Mesenchymal stem cell (in vitro differentiated cells and primary cell): ENCODE measurements around the gene ZKSCAN4. TPM values are rescaled to one million over a fixed set of nuclear protein-coding genes. Genes with fewer than 3 reads are reported as not detected.

Experiments
- DNase-seq: peaks from one replicate; pipeline ENCODE4 v3.0.0-alpha.2; 2013
- H2AFZ ChIP-seq: one replicate; pipeline ENCODE4 v1.6.1; 2013; ENCODE audit warnings: low read depth, mild to moderate bottlenecking, control low read depth, inconsistent platforms, low read length, moderate library complexity
- H2AK5ac ChIP-seq: 2 replicates; pipeline ENCODE4 v1.6.1; 2013; ENCODE audit warnings: low read length, moderate library complexity, mild to moderate bottlenecking, inconsistent platforms; ENCODE audit not compliant: severe bottlenecking
- H2BK120ac ChIP-seq: one replicate; pipeline ENCODE4 v1.6.1; 2013; ENCODE audit warnings: low read depth, mild to moderate bottlenecking, inconsistent platforms, low read length, moderate library complexity
- H2BK12ac ChIP-seq, 2 experiments: one replicate each; pipeline ENCODE4 v1.6.1; 2013; ENCODE audit warnings: inconsistent platforms in 2 of 2, low read length in 2 of 2, mild to moderate bottlenecking in 2 of 2, moderate library complexity in 2 of 2, control low read depth in 1 of 2
- H2BK15ac ChIP-seq: one replicate; pipeline ENCODE4 v1.6.1; 2013; ENCODE audit warnings: mild to moderate bottlenecking, low read depth, inconsistent platforms; ENCODE audit not compliant: poor library complexity, severe bottlenecking
- H2BK5ac ChIP-seq: 2 replicates; pipeline ENCODE4 v1.6.1; 2013; ENCODE audit warnings: low read depth, mild to moderate bottlenecking, low read length, control low read depth, inconsistent platforms; ENCODE audit not compliant: poor library complexity, severe bottlenecking
- H3K14ac ChIP-seq, 2 experiments: one replicate each; pipeline ENCODE4 v1.6.1; 2013; ENCODE audit warnings: inconsistent platforms in 2 of 2, low read length in 2 of 2, control low read depth in 1 of 2, mild to moderate bottlenecking in 1 of 2, moderate library complexity in 1 of 2
- H3K18ac ChIP-seq, 2 experiments: one replicate each; pipeline ENCODE4 v1.6.1; 2013; ENCODE audit warnings: inconsistent platforms in 2 of 2, low read length in 2 of 2, control low read depth in 1 of 2, low read depth in 1 of 2, mild to moderate bottlenecking in 1 of 2
- H3K23ac ChIP-seq, 2 experiments: one replicate each; pipeline ENCODE4 v1.6.1; 2013; ENCODE audit warnings: inconsistent platforms in 2 of 2, low read length in 2 of 2, mild to moderate bottlenecking in 2 of 2, moderate library complexity in 2 of 2, control low read depth in 1 of 2
- H3K27ac ChIP-seq: 2 replicates; pipeline ENCODE4 v1.5.1; 2013; ENCODE audit warnings: mild to moderate bottlenecking, moderate library complexity, low read length, control low read depth, inconsistent platforms; ENCODE audit not compliant: poor library complexity, severe bottlenecking
- H3K27me3 ChIP-seq, 2 experiments: 2 replicates each; pipeline versions ENCODE4 v1.6.1 to v1.7.0; 2013; ENCODE audit warnings: low read length in 2 of 2, mild to moderate bottlenecking in 2 of 2, moderate library complexity in 2 of 2, control low read depth in 1 of 2, inconsistent platforms in 1 of 2; ENCODE audit not compliant: control insufficient read depth in 1 of 2, insufficient read depth in 1 of 2
- H3K36me3 ChIP-seq, 2 experiments: 2 replicates each; pipeline versions ENCODE4 v1.6.1 to v1.7.0; 2013; ENCODE audit warnings: low read length in 2 of 2, control low read depth in 1 of 2, inconsistent platforms in 1 of 2, low read depth in 1 of 2, mild to moderate bottlenecking in 1 of 2; ENCODE audit not compliant: insufficient read depth in 2 of 2, control insufficient read depth in 1 of 2
- H3K4ac ChIP-seq, 2 experiments: one replicate each; pipeline ENCODE4 v1.6.1; 2013; ENCODE audit warnings: inconsistent platforms in 2 of 2, low read length in 2 of 2, mild to moderate bottlenecking in 2 of 2, moderate library complexity in 2 of 2, control low read depth in 1 of 2, low read depth in 1 of 2
- H3K4me1 ChIP-seq: 2 replicates; pipeline ENCODE4 v1.6.1; 2013; ENCODE audit warnings: low read depth, low read length, control low read depth; ENCODE audit not compliant: control insufficient read depth, insufficient read depth
- H3K4me2 ChIP-seq: 2 replicates; pipeline ENCODE4 v1.6.1; 2013; ENCODE audit warnings: low read length, mild to moderate bottlenecking, inconsistent platforms; ENCODE audit not compliant: poor library complexity, severe bottlenecking
- H3K4me3 ChIP-seq, 2 experiments: 2 replicates each; pipeline versions ENCODE4 v1.5.1 to v1.7.0; 2013; ENCODE audit warnings: low read length in 2 of 2, mild to moderate bottlenecking in 2 of 2, control low read depth in 1 of 2, low read depth in 1 of 2; ENCODE audit not compliant: insufficient read depth in 1 of 2
- H3K79me1 ChIP-seq: replicated peaks from 2 replicates; pipeline ENCODE4 v1.6.1; 2013; ENCODE audit warnings: mild to moderate bottlenecking, control low read depth, low read length, inconsistent platforms; ENCODE audit not compliant: poor library complexity, severe bottlenecking
- H3K9ac ChIP-seq: 2 replicates; pipeline ENCODE4 v1.7.0; 2013; ENCODE audit warnings: mild to moderate bottlenecking, low read length, moderate library complexity
- H3K9me3 ChIP-seq: 2 replicates; pipeline ENCODE4 v1.7.0; 2013; ENCODE audit warnings: mild to moderate bottlenecking, low read length; ENCODE audit not compliant: control insufficient read depth
- H4K8ac ChIP-seq: one replicate; pipeline ENCODE4 v1.6.1; 2013; ENCODE audit warnings: inconsistent platforms, mild to moderate bottlenecking, low read length, moderate library complexity
- H4K91ac ChIP-seq: one replicate; pipeline ENCODE4 v1.6.1; 2013; ENCODE audit warnings: mild to moderate bottlenecking, low read length, inconsistent platforms
- WGBS: methylation state at CpG from one replicate; pipeline ENCODE4 v1.1.7; 2013; ENCODE audit warnings: mixed read lengths; 5-methylcytosine and 5-hydroxymethylcytosine counted together
- polyA plus RNA-seq, 2 experiments: library from polyadenylated mRNA; stranded (reverse); fragments of 200-250 nt; gene quantifications; one replicate each; pipeline ENCODE4 v1.2.3, GENCODE V29; 2013

The ZKSCAN4 gene
- 3.2 TPM for polyA plus RNA-seq (2013, experiment 1 of 2)
- polyA plus RNA-seq (2013, experiment 2 of 2): 3.0 TPM

DNA sequence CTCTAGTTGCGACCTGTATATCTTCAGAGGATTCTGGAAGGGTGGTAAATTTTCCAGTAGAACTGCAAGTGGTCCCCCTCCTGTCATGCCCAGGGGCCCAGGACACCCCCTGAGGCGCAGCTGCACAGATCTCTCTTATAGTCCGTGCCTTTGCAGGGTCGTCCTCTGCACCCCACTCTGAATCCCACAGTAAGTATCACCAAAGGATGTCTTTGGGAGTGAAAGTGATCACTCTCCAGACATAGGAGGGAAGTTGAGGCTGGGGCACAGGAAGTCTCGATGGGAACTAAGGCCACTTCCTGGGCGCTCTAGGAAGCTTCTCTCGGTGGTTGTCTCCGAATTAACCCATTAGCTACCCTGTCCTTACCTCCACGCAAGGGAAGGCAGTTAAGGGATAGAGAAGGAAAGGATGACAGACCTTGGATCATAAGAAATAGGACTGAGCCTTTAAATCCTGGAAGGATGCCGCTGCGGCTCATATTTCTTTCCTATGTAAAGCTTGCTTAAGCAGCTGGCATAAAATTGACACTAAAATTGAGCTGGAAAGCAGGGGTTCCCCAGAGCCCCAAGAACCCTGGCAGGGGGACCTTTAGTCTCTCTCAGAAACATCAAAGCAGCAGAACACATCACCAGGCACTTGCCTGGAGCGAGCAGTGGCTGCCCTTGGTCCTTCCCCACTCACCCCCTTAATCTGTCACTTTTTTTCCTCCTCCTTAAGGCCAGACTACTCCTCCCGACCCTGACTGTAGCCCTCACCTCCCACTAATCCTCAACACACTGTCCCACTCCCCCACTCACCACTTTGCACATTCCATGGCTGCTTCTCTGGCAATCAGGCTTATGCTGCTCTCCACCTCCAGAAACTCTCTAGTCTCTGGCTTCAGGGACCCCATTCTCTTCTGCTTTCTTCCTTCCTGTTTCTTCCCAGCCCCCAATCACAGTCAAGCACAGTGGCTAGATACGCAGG, at the start of gene ZKSCAN4:
ZKSCAN4 (minus strand) TSS at position 261 of the 967 bp plus-strand sequence. CDS start 289 bp downstream, outside the sequence.
- H3K18ac ChIP-seq: peak within 1 kb of the TSS; percentile 78 to 92
- H2BK120ac ChIP-seq: no peak within 1 kb of the TSS
- no peaks in the 10 kb centered on the region for H3K27me3 ChIP-seq
- peak within 1 kb of the TSS in 1 of 2 experiments; percentile 62 for H3K23ac ChIP-seq
- peak within 1 kb of the TSS; percentile 53 for H2BK15ac ChIP-seq
- H3K4me1 ChIP-seq: peaks cover 5% of the 10 kb centered on the region
- H2AFZ ChIP-seq: peak within 1 kb of the TSS; percentile 97
- H3K4me2 ChIP-seq: peak within 1 kb of the TSS; percentile 91
- H2AK5ac ChIP-seq: no peak within 1 kb of the TSS
- H3K36me3 ChIP-seq: peaks cover 7 to 21% of the 10 kb centered on the region in 2 experiments
- H4K91ac ChIP-seq: peak within 1 kb of the TSS; percentile 19
- DNase-seq: peak; percentile 91
- H3K79me1 ChIP-seq: peaks cover 15% of the 10 kb centered on the region
- H4K8ac ChIP-seq: peak within 1 kb of the TSS; percentile 96
- 19% methylated on average over 7 of the region's 14 CpGs for whole genome bisulfite sequencing
- peak within 1 kb of the TSS; percentile 66 for H3K27ac ChIP-seq
- no peak within 1 kb of the TSS for H3K14ac ChIP-seq
- peak within 1 kb of the TSS; percentile 70 to 87 for H3K4ac ChIP-seq
- H3K4me3 ChIP-seq: peak within 1 kb of the TSS; percentile 81 to 93
- no peak within 1 kb of the TSS for H2BK12ac ChIP-seq
- no peaks in the 10 kb centered on the region for H3K9me3 ChIP-seq
- H3K9ac ChIP-seq: peak within 1 kb of the TSS; percentile 93
- no peak within 1 kb of the TSS for H2BK5ac ChIP-seq

DNA sequence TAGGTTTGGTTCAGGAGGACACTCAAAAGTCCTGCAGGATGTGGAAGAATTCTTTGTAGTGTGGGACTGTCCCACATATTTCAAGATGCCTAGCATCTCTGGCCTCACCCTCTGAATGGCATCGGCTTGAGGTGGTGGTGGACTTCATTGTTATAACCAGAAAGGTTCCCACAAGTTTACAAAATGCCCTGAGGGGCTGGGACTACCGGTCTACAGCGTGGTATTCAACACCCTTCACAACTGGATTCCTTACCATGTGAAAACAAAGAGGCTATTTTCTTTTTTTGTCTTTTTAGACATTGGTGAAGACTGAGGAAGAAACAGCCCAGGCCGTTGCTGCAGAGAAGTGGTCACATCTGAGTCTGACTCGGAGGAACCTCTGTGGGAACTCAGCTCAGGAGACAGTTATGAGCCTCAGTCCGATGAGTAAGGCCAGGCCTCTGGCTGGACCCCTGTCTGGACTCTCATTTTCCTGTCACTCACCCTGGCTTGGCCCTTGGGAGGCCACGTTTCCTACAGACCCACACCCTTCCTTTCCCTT, 44.5 kb upstream of the ZKSCAN4 start:
- no peak overlapping the region for H2BK15ac ChIP-seq
- H3K14ac ChIP-seq: no peak overlapping the region
- WGBS: 91% methylated on average over 5 of the region's 7 CpGs
- no peak overlapping the region for H3K23ac ChIP-seq
- no peak overlapping the region for H3K18ac ChIP-seq
- no peak overlapping the region for H2BK5ac ChIP-seq
- H3K4ac ChIP-seq: no peak overlapping the region
- H4K91ac ChIP-seq: no peak overlapping the region
- no peaks in the 10 kb centered on the region for H3K9me3 ChIP-seq
- H2BK120ac ChIP-seq: no peak overlapping the region
- H2AK5ac ChIP-seq: no peak overlapping the region
- no peak overlapping the region for H3K27ac ChIP-seq
- H3K4me2 ChIP-seq: no peak overlapping the region
- no peak overlapping the region for H3K4me3 ChIP-seq
- no peak overlapping the region for H2AFZ ChIP-seq
- H3K79me1 ChIP-seq: no peaks in the 10 kb centered on the region
- no peak overlapping the region for H2BK12ac ChIP-seq
- no peaks in the 10 kb centered on the region for H3K4me1 ChIP-seq
- no peak overlapping the region for H3K9ac ChIP-seq
- no peak for DNase-seq
- peaks cover 7 to 40% of the 10 kb centered on the region in 2 experiments for H3K36me3 ChIP-seq
- no peak overlapping the region for H4K8ac ChIP-seq
- H3K27me3 ChIP-seq: no peaks in the 10 kb centered on the region

DNA sequence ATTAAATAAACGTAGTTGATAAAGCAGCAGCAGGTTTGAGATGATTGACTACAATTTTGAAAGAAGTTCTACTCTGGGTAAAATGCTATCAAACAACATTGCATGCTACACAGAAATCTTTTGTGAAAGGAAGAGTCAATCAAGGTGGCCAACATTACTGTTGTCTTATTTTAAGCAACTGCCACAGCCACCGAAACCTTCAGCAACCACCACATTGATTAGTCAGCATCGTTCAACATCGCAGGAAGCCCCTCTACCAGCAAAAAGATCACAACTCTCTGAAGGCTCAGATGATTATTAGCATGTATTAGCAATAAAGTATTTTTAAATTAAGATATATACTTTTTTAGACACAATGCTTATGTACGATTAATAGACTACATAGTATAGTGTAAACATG, 43.3 kb upstream of the ZKSCAN4 start:
- no peak overlapping the region for H3K4me3 ChIP-seq
- no peak overlapping the region for H3K4me2 ChIP-seq

DNA sequence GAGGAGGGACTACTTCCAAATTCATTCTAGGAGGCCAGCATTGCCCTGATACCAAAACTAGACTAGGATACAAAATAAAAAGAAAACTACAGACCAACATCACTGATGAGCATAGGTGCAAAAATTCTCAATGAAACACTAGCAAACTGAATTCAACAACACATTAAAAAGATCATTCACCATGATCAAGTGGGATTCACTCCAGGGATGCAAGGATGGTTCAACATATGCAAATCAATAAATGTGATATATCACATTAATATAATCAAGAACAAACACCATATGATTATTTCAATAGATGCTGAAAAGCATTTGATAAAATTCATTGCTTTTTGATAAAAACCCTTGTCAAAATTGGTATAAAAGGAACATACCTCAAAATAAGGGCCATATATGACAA, 39.5 kb upstream of the ZKSCAN4 start:
- H3K4me1 ChIP-seq: no peaks in the 10 kb centered on the region
- DNase-seq: no peak
- H3K23ac ChIP-seq: no peak overlapping the region
- no peak overlapping the region for H3K27ac ChIP-seq
- no peak overlapping the region for H2BK5ac ChIP-seq
- H2BK120ac ChIP-seq: no peak overlapping the region
- no peak overlapping the region for H3K4me2 ChIP-seq
- no peak overlapping the region for H2BK15ac ChIP-seq
- H2AFZ ChIP-seq: no peak overlapping the region
- no peak overlapping the region for H3K9ac ChIP-seq
- no peak overlapping the region for H3K18ac ChIP-seq
- no peaks in the 10 kb centered on the region for H3K27me3 ChIP-seq
- no peaks in the 10 kb centered on the region for H3K9me3 ChIP-seq
- H3K36me3 ChIP-seq: peaks cover 5 to 45% of the 10 kb centered on the region in 2 experiments
- H3K14ac ChIP-seq: no peak overlapping the region
- no peak overlapping the region for H3K4me3 ChIP-seq
- H2BK12ac ChIP-seq: no peak overlapping the region
- no peak overlapping the region for H4K91ac ChIP-seq
- peaks cover 4% of the 10 kb centered on the region for H3K79me1 ChIP-seq
- H2AK5ac ChIP-seq: no peak overlapping the region
- H3K4ac ChIP-seq: no peak overlapping the region
- H4K8ac ChIP-seq: no peak overlapping the region

More for the DNA sequence above, 43.3 kb upstream of the ZKSCAN4 start:
- H3K18ac ChIP-seq: no peak overlapping the region
- H3K27me3 ChIP-seq: no peaks in the 10 kb centered on the region
- no peak for DNase-seq
- no peak overlapping the region for H2AK5ac ChIP-seq
- no peaks in the 10 kb centered on the region for H3K9me3 ChIP-seq
- no peak overlapping the region for H3K4ac ChIP-seq
- WGBS: 100% methylated on average over 3 of the region's 5 CpGs
- H2BK12ac ChIP-seq: no peak overlapping the region
- no peak overlapping the region for H3K14ac ChIP-seq
- no peak overlapping the region for H3K9ac ChIP-seq
- H2BK15ac ChIP-seq: no peak overlapping the region
- peaks cover 5 to 35% of the 10 kb centered on the region in 2 experiments for H3K36me3 ChIP-seq
- H3K79me1 ChIP-seq: no peaks in the 10 kb centered on the region
- H2AFZ ChIP-seq: no peak overlapping the region
- H4K8ac ChIP-seq: no peak overlapping the region
- no peak overlapping the region for H3K27ac ChIP-seq
- H3K23ac ChIP-seq: no peak overlapping the region
- no peak overlapping the region for H2BK5ac ChIP-seq
- H2BK120ac ChIP-seq: no peak overlapping the region
- H3K4me1 ChIP-seq: no peaks in the 10 kb centered on the region
- H4K91ac ChIP-seq: no peak overlapping the region
